HEK293 (cell line): Measurements from ENCODE around the gene OR1D5.
"Not testable (repeated sequence)": the region's sequence is repeated elsewhere in the genome, so short reads cannot be mapped to it uniquely, and the experiment has no call there.

Source experiments
- CTCF ChIA-PET: fragments of 350-600 bp; formaldehyde crosslinking; extraction: SDS; loops from one replicate; lab custom pipeline; 2021; ENCODE audit warnings: antibody characterized with exemption; lab: Yijun Ruan, JAX
- POLR2A ChIA-PET: fragments of 300-600 bp; formaldehyde crosslinking; extraction: SDS; loops from one replicate; lab custom pipeline; 2020; ENCODE audit warnings: antibody characterized with exemption, inconsistent platforms; lab: Yijun Ruan, JAX
- H3K27ac ChIP-seq: fragments of 200-500 bp; sonication (Bioruptor generic); 2 replicates; pipeline ENCODE4 v1.5.1; 2014; ENCODE audit warnings: low read depth, low read length, control low read depth, inconsistent platforms; ENCODE audit errors: extremely low read depth
- H3K36me3 ChIP-seq, 2 experiments: fragments of 200-500 bp in 1 of 2; sonication (Bioruptor generic) in 1 of 2; 1 replicate in 1 of 2; 2 replicates in 1 of 2; pipeline ENCODE4 v1.5.1; 2014 to 2017; ENCODE audit warnings: inconsistent platforms in 2 of 2, low read length in 2 of 2; ENCODE audit not compliant: control insufficient read depth in 2 of 2, insufficient read depth in 1 of 2
- H3K4me1 ChIP-seq: fragments of 200-500 bp; sonication (Bioruptor generic); 2 replicates; pipeline ENCODE4 v1.5.1; 2014; ENCODE audit warnings: mild to moderate bottlenecking, low read length, inconsistent platforms; ENCODE audit not compliant: control insufficient read depth, insufficient read depth
- H3K4me3 ChIP-seq: 2 replicates; pipeline ENCODE4 v1.5.1; 2011; ENCODE audit warnings: low read depth, mild to moderate bottlenecking, control low read depth, low read length, moderate library complexity
- H3K9me3 ChIP-seq: fragments of 200-500 bp; sonication (Bioruptor generic); 2 replicates; pipeline ENCODE4 v1.5.1; 2014; ENCODE audit warnings: low read depth, low read length, inconsistent platforms; ENCODE audit not compliant: control insufficient read depth, insufficient read depth
- HOXD13 ChIP-seq: sonication (generic); formaldehyde crosslinking; IDR thresholded peaks from 2 replicates; pipeline ENCODE4 v1.8.0; 2022; ENCODE audit warnings: missing genetic modification reagents, borderline replicate concordance
- ZNF121 ChIP-seq: fragments of 450-650 bp; formaldehyde crosslinking; IDR thresholded peaks from 2 replicates; pipeline ENCODE4 v1.5.1; 2016; ENCODE audit warnings: missing biosample characterization, missing genetic modification characterization
- ZNF223 ChIP-seq: fragments of 450-650 bp; formaldehyde crosslinking; IDR thresholded peaks from 2 replicates; pipeline ENCODE4 v1.5.1; 2016; ENCODE audit warnings: missing biosample characterization, missing genetic modification characterization
- ZNF350 ChIP-seq: fragments of 450-650 bp; formaldehyde crosslinking; IDR thresholded peaks from 2 replicates; pipeline ENCODE4 v1.5.0; 2017; ENCODE audit warnings: missing biosample characterization, mild to moderate bottlenecking, missing genetic modification characterization
- ZNF394 ChIP-seq: fragments of 450-650 bp; formaldehyde crosslinking; IDR thresholded peaks from 2 replicates; pipeline ENCODE4 v1.5.1; 2016; ENCODE audit warnings: missing biosample characterization, missing genetic modification characterization, mild to moderate bottlenecking, moderate library complexity, borderline replicate concordance
- ZNF501 ChIP-seq: fragments of 450-650 bp; formaldehyde crosslinking; IDR thresholded peaks from 2 replicates; pipeline ENCODE4 v1.5.1; 2016; ENCODE audit warnings: missing biosample characterization, missing genetic modification characterization
- ZNF701 ChIP-seq: fragments of 450-650 bp; formaldehyde crosslinking; IDR thresholded peaks from 2 replicates; pipeline ENCODE4 v1.5.1; 2016; ENCODE audit warnings: missing biosample characterization, missing genetic modification characterization
- ZSCAN16 ChIP-seq: fragments of 450-650 bp; formaldehyde crosslinking; IDR thresholded peaks from 2 replicates; pipeline ENCODE4 v1.5.1; 2016; ENCODE audit warnings: missing biosample characterization, missing genetic modification characterization
- TF ChIP-seq, protein P1 (sequence below): fragments of 450-650 bp; IDR thresholded peaks from 2 replicates; pipeline ENCODE4 v1.5.1; 2018; ENCODE audit warnings: missing biosample characterization, mild to moderate bottlenecking, missing genetic modification characterization
- TF ChIP-seq, protein P2 (sequence below): fragments of 450-650 bp; formaldehyde crosslinking; IDR thresholded peaks from 2 replicates; pipeline ENCODE4 v1.5.1; 2016; ENCODE audit warnings: missing biosample characterization, missing genetic modification characterization, low read depth
- TF ChIP-seq, protein P3 (sequence below): fragments of 450-650 bp; formaldehyde crosslinking; IDR thresholded peaks from 2 replicates; pipeline ENCODE4 v1.5.1; 2016; ENCODE audit warnings: missing biosample characterization, missing genetic modification characterization, low read depth

OR1D5 gene, protein sequence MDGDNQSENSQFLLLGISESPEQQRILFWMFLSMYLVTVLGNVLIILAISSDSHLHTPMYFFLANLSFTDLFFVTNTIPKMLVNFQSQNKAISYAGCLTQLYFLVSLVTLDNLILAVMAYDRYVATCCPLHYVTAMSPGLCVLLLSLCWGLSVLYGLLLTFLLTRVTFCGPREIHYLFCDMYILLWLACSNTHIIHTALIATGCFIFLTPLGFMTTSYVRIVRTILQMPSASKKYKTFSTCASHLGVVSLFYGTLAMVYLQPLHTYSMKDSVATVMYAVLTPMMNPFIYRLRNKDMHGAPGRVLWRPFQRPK

DNA sequence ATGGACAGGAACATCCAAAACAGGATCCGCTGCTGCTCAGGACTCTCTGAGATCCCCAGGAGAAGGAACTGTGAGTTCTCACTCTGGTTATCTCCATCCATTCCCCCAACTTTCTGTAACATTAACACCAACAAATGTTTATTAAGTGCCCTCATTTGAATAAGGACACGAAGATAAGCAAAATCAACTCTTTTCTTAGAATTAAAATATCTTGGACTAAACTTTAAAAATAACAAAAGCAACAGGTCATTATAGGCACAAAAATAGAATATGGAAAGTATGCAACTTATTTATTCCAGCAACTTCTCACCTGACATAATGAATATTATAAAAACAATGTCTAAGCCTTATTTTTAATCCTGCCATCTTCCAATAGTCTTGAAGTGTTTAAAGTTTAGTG lies at the start of gene OR1D5:
Gene OR1D5 (minus strand): TSS at position 101 of the 400 bp plus-strand sequence. CDS start 0 bp downstream, at position 101.
- H3K36me3 ChIP-seq, H3K4me3 ChIP-seq, CTCF ChIA-PET, H3K4me1 ChIP-seq, H3K27ac ChIP-seq, H3K9me3 ChIP-seq, POLR2A ChIA-PET: not testable (repeated sequence)

DNA sequence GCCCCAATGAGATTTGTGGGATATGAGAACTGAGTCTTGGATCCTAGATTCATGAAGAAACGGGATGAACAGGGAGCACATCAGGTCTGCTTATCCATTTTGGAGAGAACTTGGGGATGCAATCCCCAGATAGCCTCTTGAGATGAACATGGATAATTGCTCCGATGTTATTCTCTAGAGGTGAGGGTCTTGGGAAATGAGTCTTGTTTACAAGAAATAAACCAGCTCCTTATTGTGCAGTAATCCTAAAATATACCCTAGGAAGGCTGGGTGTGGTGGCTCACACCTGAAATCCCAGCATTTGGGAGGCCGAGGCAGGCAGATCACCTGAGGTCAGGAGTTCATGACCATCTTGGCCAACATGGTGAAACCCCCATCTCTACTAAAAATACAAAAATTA lies 40.9 kb upstream of the OR1D5 start, which contains the start of gene OR1D2:
Gene OR1D2 (minus strand): TSS at position 101 of the 400 bp plus-strand sequence. CDS start 11,426 bp downstream, outside the sequence.
- no peak for TF ChIP-seq ZNF223
- TF ChIP-seq ZSCAN16 (tag by site-specific recombination): no peak
- no peak for TF ChIP-seq ZNF121 (tag by site-specific recombination)
- TF ChIP-seq ZNF350 (tag by site-specific recombination): no peak
- no peak for TF ChIP-seq HOXD13
- TF ChIP-seq ZNF501 (tag by site-specific recombination): no peak
- TF ChIP-seq ZNF394: no peak
- TF ChIP-seq, protein P1, sequence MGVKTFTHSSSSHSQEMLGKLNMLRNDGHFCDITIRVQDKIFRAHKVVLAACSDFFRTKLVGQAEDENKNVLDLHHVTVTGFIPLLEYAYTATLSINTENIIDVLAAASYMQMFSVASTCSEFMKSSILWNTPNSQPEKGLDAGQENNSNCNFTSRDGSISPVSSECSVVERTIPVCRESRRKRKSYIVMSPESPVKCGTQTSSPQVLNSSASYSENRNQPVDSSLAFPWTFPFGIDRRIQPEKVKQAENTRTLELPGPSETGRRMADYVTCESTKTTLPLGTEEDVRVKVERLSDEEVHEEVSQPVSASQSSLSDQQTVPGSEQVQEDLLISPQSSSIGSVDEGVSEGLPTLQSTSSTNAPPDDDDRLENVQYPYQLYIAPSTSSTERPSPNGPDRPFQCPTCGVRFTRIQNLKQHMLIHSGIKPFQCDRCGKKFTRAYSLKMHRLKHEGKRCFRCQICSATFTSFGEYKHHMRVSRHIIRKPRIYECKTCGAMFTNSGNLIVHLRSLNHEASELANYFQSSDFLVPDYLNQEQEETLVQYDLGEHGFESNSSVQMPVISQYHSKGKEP (tag by site-specific recombination): no peak
- TF ChIP-seq ZNF701 (tag by site-specific recombination): no peak
- TF ChIP-seq, protein P2, sequence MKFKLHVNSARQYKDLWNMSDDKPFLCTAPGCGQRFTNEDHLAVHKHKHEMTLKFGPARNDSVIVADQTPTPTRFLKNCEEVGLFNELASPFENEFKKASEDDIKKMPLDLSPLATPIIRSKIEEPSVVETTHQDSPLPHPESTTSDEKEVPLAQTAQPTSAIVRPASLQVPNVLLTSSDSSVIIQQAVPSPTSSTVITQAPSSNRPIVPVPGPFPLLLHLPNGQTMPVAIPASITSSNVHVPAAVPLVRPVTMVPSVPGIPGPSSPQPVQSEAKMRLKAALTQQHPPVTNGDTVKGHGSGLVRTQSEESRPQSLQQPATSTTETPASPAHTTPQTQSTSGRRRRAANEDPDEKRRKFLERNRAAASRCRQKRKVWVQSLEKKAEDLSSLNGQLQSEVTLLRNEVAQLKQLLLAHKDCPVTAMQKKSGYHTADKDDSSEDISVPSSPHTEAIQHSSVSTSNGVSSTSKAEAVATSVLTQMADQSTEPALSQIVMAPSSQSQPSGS (tag by site-specific recombination): no peak
- TF ChIP-seq, protein P3, sequence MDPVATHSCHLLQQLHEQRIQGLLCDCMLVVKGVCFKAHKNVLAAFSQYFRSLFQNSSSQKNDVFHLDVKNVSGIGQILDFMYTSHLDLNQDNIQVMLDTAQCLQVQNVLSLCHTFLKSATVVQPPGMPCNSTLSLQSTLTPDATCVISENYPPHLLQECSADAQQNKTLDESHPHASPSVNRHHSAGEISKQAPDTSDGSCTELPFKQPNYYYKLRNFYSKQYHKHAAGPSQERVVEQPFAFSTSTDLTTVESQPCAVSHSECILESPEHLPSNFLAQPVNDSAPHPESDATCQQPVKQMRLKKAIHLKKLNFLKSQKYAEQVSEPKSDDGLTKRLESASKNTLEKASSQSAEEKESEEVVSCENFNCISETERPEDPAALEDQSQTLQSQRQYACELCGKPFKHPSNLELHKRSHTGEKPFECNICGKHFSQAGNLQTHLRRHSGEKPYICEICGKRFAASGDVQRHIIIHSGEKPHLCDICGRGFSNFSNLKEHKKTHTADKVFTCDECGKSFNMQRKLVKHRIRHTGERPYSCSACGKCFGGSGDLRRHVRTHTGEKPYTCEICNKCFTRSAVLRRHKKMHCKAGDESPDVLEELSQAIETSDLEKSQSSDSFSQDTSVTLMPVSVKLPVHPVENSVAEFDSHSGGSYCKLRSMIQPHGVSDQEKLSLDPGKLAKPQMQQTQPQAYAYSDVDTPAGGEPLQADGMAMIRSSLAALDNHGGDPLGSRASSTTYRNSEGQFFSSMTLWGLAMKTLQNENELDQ (tag by site-specific recombination): no peak
- Histone ChIP-seq H3K4me1 (no peaks in the 10 kb centered on the region), H3K9me3 (no peaks in the 10 kb centered on the region; the same call in 1 of the 2 replicates), H3K27ac (no peak within 1 kb of the TSS), H3K4me3 (no peak within 1 kb of the TSS), H3K36me3 (no peaks in the 10 kb centered on the region)
- CTCF ChIA-PET: no interaction called here
- POLR2A ChIA-PET: no interaction called here

DNA sequence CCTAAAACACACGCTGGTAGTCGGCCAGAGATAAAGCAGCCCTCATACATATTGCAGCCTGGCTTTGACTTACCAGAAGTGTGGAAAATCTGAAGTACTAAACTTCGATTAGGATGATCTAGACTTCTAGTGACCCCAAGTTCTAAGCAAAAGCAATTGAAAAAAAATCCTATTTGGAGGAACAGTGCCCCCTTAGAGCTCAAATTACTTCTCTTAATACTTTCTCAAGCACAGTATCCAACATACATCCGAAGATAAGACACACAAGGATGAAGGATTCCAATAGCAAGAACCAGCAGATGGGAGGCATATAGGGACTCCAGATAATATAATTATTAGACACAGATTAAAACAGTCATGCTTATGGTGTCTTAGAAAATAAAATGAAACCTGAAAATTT lies 10.4 kb upstream of the OR1D5 start:
- H3K9me3 ChIP-seq, CTCF ChIA-PET, H3K4me3 ChIP-seq, H3K4me1 ChIP-seq, H3K27ac ChIP-seq, POLR2A ChIA-PET, H3K36me3 ChIP-seq: not testable (repeated sequence)

DNA sequence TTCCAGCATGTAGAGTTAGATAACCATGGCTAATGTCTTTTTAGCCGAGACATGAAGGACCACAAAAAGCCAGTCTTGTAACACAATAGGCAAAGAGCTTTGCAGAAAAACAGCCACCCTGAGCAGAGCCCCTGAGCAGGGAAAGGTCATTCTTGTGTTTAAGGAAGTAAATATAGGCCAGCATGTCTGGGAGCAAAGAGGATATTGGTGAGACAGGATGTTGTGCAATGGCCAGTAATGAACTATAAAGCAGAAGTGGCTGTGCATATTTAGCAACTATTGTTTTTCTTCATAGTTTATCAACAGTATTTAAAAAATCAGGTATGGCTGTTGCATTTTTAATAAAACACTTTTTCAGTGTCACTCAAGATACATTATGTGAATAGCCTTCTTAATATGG lies 1.8 kb upstream of the OR1D5 start:
- H3K9me3 ChIP-seq, H3K36me3 ChIP-seq, H3K4me3 ChIP-seq, POLR2A ChIA-PET, CTCF ChIA-PET, H3K27ac ChIP-seq, H3K4me1 ChIP-seq: not testable (repeated sequence)

DNA sequence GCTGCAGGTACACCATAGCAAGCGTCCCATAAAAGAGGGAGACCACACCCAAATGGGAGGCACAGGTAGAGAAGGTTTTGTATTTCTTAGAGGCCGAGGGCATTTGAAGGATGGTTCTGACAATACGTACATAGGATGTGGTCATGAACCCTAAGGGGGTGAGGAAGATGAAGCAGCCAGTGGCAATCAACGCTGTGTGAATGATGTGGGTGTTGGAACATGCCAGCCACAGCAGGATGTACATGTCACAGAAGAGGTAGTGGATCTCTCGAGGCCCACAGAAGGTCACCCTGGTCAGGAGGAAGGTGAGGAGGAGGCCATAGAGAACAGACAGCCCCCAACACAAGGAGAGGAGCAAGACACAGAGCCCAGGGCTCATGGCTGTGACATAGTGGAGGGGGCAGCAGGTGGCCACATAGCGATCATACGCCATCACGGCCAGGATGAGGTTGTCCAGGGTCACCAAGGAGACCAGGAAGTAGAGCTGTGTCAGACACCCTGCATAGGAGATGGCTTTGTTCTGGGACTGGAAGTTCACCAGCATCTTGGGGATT lies 506 bp downstream of the OR1D5 start:
- POLR2A ChIA-PET, CTCF ChIA-PET, H3K27ac ChIP-seq: not testable (repeated sequence)

DNA sequence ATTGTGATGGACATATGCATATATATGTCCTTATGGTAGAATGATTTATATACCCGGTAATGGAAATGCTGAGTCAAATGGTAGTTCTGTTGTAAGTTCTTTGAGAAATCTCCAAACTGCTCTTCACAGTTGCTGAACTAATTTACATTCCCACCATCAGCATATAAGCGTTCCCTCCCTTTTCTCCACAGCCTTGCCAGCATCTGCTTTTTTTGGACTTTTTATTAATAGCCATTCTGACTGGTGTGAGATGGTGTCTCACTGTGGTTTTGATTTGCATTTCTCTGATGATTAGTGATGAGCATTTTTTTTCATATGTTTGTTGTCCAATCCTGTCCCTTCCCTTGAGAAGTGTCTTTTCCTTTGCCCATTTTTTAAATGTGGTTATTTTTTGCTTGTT lies 8.5 kb downstream of the OR1D5 start:
- H3K36me3 ChIP-seq, H3K9me3 ChIP-seq, CTCF ChIA-PET, H3K4me3 ChIP-seq, POLR2A ChIA-PET, H3K27ac ChIP-seq, H3K4me1 ChIP-seq: not testable (repeated sequence)

More for the DNA sequence above, 506 bp downstream of the OR1D5 start:
- H3K4me3 ChIP-seq, H3K36me3 ChIP-seq, H3K4me1 ChIP-seq, H3K9me3 ChIP-seq: not testable (repeated sequence)
